ENCODE results near the gene KRT7.

DNA sequence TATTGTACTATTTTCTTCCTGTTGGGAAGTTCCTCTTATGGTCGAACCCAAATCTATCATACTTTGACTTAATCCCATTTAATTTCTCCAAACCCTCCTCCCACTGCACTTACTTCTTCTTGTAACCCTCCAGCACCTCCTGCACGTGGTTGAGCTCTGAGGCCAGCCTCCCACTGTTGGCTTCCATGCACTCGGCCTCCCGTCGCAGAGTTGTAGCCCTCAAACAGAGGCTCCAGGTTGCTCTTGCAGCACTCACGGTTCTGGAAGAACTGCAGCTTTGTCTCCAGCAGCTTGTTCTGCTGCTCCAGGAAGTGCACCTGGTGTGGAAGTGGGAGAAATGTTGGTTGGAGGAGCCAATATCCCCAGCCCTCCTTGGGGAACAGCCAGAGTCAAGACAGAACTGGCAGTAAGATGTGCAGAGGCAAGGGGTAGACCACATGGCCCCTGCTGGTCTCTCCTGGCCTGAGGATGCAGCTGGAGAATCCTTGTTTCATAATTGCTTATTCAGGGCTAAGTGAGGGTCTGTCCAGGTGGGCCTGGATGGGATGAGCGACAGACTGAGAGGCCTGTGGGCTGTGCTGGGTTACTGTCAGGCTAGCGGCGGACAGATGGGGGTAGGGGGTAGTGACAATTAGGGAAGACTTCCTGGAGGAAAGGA lies 23.0 kb downstream of the KRT7 start:
- no peak for TF ChIP-seq POLR2A (IDR thresholded peaks at IDR 0.05)
- TF ChIP-seq, protein P1, sequence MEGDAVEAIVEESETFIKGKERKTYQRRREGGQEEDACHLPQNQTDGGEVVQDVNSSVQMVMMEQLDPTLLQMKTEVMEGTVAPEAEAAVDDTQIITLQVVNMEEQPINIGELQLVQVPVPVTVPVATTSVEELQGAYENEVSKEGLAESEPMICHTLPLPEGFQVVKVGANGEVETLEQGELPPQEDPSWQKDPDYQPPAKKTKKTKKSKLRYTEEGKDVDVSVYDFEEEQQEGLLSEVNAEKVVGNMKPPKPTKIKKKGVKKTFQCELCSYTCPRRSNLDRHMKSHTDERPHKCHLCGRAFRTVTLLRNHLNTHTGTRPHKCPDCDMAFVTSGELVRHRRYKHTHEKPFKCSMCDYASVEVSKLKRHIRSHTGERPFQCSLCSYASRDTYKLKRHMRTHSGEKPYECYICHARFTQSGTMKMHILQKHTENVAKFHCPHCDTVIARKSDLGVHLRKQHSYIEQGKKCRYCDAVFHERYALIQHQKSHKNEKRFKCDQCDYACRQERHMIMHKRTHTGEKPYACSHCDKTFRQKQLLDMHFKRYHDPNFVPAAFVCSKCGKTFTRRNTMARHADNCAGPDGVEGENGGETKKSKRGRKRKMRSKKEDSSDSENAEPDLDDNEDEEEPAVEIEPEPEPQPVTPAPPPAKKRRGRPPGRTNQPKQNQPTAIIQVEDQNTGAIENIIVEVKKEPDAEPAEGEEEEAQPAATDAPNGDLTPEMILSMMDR (IDR thresholded peaks at IDR 0.05): no peak

Measured in thyroid gland (tissue), 4 donors.